KMS-11 (cell line): ENCODE data around the gene MRC2.
"Not testable (repeated sequence)": the region's sequence is repeated elsewhere in the genome, so short reads cannot be mapped to it uniquely, and the experiment has no call there.

Source experiments
- H2AFZ ChIP-seq: fragments of 200-600 bp; sonication (generic); 2 replicates; pipeline ENCODE4 v1.6.1; 2016; ENCODE audit warnings: antibody characterized with exemption, mixed run types, low read depth
- H3K27ac ChIP-seq: fragments of 200-600 bp; sonication (generic); 2 replicates; pipeline ENCODE4 v1.6.1; 2016; ENCODE audit warnings: mild to moderate bottlenecking, mixed run types
- H3K27me3 ChIP-seq: fragments of 200-600 bp; sonication (generic); 2 replicates; pipeline ENCODE4 v1.6.1; 2017; ENCODE audit warnings: mild to moderate bottlenecking, low read depth, mixed run types, moderate library complexity; ENCODE audit not compliant: insufficient read depth
- H3K36me3 ChIP-seq: fragments of 200-600 bp; sonication (generic); 2 replicates; pipeline ENCODE4 v1.6.1; 2017; ENCODE audit warnings: mild to moderate bottlenecking, mixed run types; ENCODE audit not compliant: insufficient read depth
- H3K4me1 ChIP-seq: fragments of 200-600 bp; sonication (generic); 2 replicates; pipeline ENCODE4 v1.6.1; 2016; ENCODE audit warnings: mild to moderate bottlenecking, low read depth, mixed run types; ENCODE audit not compliant: poor library complexity, severe bottlenecking
- H3K4me2 ChIP-seq: fragments of 200-600 bp; sonication (generic); 2 replicates; pipeline ENCODE4 v1.7.0; 2016; ENCODE audit warnings: mild to moderate bottlenecking, mixed run types
- H3K4me3 ChIP-seq: fragments of 200-600 bp; sonication (generic); IDR thresholded peaks from 2 replicates; pipeline ENCODE4 v1.6.1; 2017; ENCODE audit warnings: low read depth, low read length, mixed read lengths; ENCODE audit not compliant: insufficient read depth
- H3K79me2 ChIP-seq: fragments of 200-600 bp; sonication (generic); 2 replicates; pipeline ENCODE4 v1.6.1; 2016; ENCODE audit warnings: low read depth, mixed run types; ENCODE audit not compliant: insufficient read depth
- H3K9ac ChIP-seq: fragments of 200-600 bp; sonication (generic); 2 replicates; pipeline ENCODE4 v1.6.1; 2016; ENCODE audit warnings: mild to moderate bottlenecking, mixed run types
- H4K20me1 ChIP-seq: fragments of 200-600 bp; sonication (generic); 2 replicates; pipeline ENCODE4 v1.6.1; 2016; ENCODE audit warnings: mild to moderate bottlenecking, mixed run types; ENCODE audit not compliant: insufficient read depth
- CTCF ChIP-seq: fragments of 200-600 bp; sonication (generic); conservative IDR thresholded peaks from 2 replicates; pipeline ENCODE4 v1.6.1; 2017; ENCODE audit warnings: low read depth, mild to moderate bottlenecking, antibody characterized with exemption, low read length, moderate library complexity, mixed read lengths

Gene MRC2

GRCh38 chr17:62688398-62689160 lies 61.1 kb downstream of the MRC2 start:
- Histone ChIP-seq H3K27me3 (no peaks in the 10 kb centered on the region), H3K4me3 (no peak overlapping the region), H3K27ac (no peak overlapping the region), H3K79me2 (no peaks in the 10 kb centered on the region), H2AFZ (no peak overlapping the region), H3K4me1 (no peaks in the 10 kb centered on the region), H3K36me3 (no peaks in the 10 kb centered on the region), H3K4me2 (no peak overlapping the region), H4K20me1 (no peaks in the 10 kb centered on the region), H3K9ac (no peak overlapping the region)
- no peak for TF ChIP-seq CTCF

- Histone ChIP-seq H3K9ac (no peak overlapping the region), H2AFZ (no peak overlapping the region), H4K20me1 (no peaks in the 10 kb centered on the region), H3K27ac (no peak overlapping the region), H3K4me2 (no peak overlapping the region), H3K4me3 (no peak overlapping the region), H3K79me2 (no peaks in the 10 kb centered on the region), H3K4me1 (no peaks in the 10 kb centered on the region), H3K27me3 (no peaks in the 10 kb centered on the region), H3K36me3 (no peaks in the 10 kb centered on the region)
- TF ChIP-seq CTCF: no peak
These were observed 62.1 kb downstream of the MRC2 start for GRCh38 chr17:62689441-62690167.

- Histone ChIP-seq H3K27me3 (no peaks in the 10 kb centered on the region), H3K4me1 (no peaks in the 10 kb centered on the region), H3K27ac (no peak overlapping the region), H3K4me2 (no peak overlapping the region), H3K9ac (no peak overlapping the region), H3K79me2 (no peaks in the 10 kb centered on the region), H2AFZ (no peak overlapping the region), H3K36me3 (no peaks in the 10 kb centered on the region), H4K20me1 (no peaks in the 10 kb centered on the region), H3K4me3 (no peak overlapping the region)
- TF ChIP-seq CTCF: no peak
These were observed 62.9 kb downstream of the MRC2 start for GRCh38 chr17:62690168-62690897.

GRCh38 chr17:62691589-62691915 lies 64.1 kb downstream of the MRC2 start:
- H3K9ac ChIP-seq, H3K36me3 ChIP-seq, H4K20me1 ChIP-seq, H3K27ac ChIP-seq, H3K4me2 ChIP-seq, H3K27me3 ChIP-seq, H3K4me1 ChIP-seq, H3K4me3 ChIP-seq, H3K79me2 ChIP-seq, H2AFZ ChIP-seq: not testable (repeated sequence)
